Ectodermal cell (in vitro differentiated cells): Measurements from ENCODE around the gene MAPRE2. TPM values are rescaled to one million over a fixed set of nuclear protein-coding genes. Genes with fewer than 3 reads are reported as not detected.

Experiments
- H3K27ac ChIP-seq: 2 replicates; pipeline ENCODE4 v1.7.0; 2013; ENCODE audit warnings: mild to moderate bottlenecking, low read depth, low read length; ENCODE audit not compliant: insufficient read depth, poor library complexity, severe bottlenecking
- H3K27me3 ChIP-seq: 2 replicates; pipeline ENCODE4 v1.7.0; 2013; ENCODE audit warnings: mild to moderate bottlenecking, low read length; ENCODE audit not compliant: insufficient read depth, control insufficient read depth, poor library complexity, severe bottlenecking
- H3K36me3 ChIP-seq: one replicate; pipeline ENCODE4 v1.7.0; 2013; ENCODE audit warnings: low read length; ENCODE audit not compliant: control insufficient read depth, insufficient read depth
- H3K4me1 ChIP-seq: one replicate; pipeline ENCODE4 v1.7.0; 2013; ENCODE audit warnings: low read length; ENCODE audit not compliant: control insufficient read depth, insufficient read depth
- H3K4me3 ChIP-seq: 2 replicates; pipeline ENCODE4 v1.7.0; 2013; ENCODE audit warnings: low read depth, low read length, control low read depth; ENCODE audit not compliant: insufficient read depth
- H3K9me3 ChIP-seq: 2 replicates; pipeline ENCODE4 v1.7.0; 2013; ENCODE audit warnings: mild to moderate bottlenecking, low read length, moderate library complexity; ENCODE audit not compliant: control insufficient read depth
- WGBS, 2 experiments: methylation state at CpG; one replicate each; pipeline ENCODE4 v1.1.7; 2013; ENCODE audit warnings: missing lambda C conversion rate in 2 of 2; 5-methylcytosine and 5-hydroxymethylcytosine counted together
- polyA plus RNA-seq, 4 experiments: library from polyadenylated mRNA; stranded (reverse); fragments of 50-300 nt; gene quantifications; one replicate each; pipeline ENCODE4 v1.2.3, GENCODE V29; 2013

Gene MAPRE2
- 38.4 TPM for polyA plus RNA-seq (2013, experiment 1 of 4)
- polyA plus RNA-seq (2013, experiment 2 of 4): 34.6 TPM
- 26.7 TPM for polyA plus RNA-seq (2013, experiment 3 of 4)
- 30.0 TPM for polyA plus RNA-seq (2013, experiment 4 of 4)

GRCh38 chr18:35040988-35041814, at the start of gene MAPRE2:
Gene MAPRE2, plus strand, starts transcription at chr18:35041413. Its CDS starts 127 bp downstream, at chr18:35041540.
- Histone ChIP-seq H3K27me3 (no peaks in the 10 kb centered on the region), H3K4me1 (peaks cover 12% of the 10 kb centered on the region), H3K9me3 (no peaks in the 10 kb centered on the region), H3K4me3 (peak within 1 kb of the TSS; percentile 84), H3K36me3 (no peaks in the 10 kb centered on the region), H3K27ac (peak within 1 kb of the TSS; percentile 88)
- 0% methylated on average over 54 of the region's 54 CpGs for WGBS, 2 experiments

- H3K4me1 ChIP-seq: no peaks in the 10 kb centered on the region
- no peak overlapping the region for H3K4me3 ChIP-seq
- WGBS, 2 experiments: 92 to 96% methylated on average over 2 to 3 of the region's 3 CpGs
- H3K9me3 ChIP-seq: no peaks in the 10 kb centered on the region
- no peak overlapping the region for H3K27ac ChIP-seq
- H3K27me3 ChIP-seq: no peaks in the 10 kb centered on the region
- no peaks in the 10 kb centered on the region for H3K36me3 ChIP-seq
These were observed 49.7 kb upstream of the MAPRE2 start for GRCh38 chr18:34991561-34991960.

GRCh38 chr18:34993289-34993688, 47.9 kb upstream of the MAPRE2 start:
- no peaks in the 10 kb centered on the region for H3K4me1 ChIP-seq
- WGBS, 2 experiments: 83 to 89% methylated on average over 2 of the region's 2 CpGs

GRCh38 chr18:34995746-34996145, 45.5 kb upstream of the MAPRE2 start:
- WGBS, 2 experiments: 94 to 97% methylated on average over 5 of the region's 5 CpGs
- Histone ChIP-seq H3K27me3 (no peaks in the 10 kb centered on the region), H3K4me1 (peaks cover 2% of the 10 kb centered on the region), H3K36me3 (no peaks in the 10 kb centered on the region), H3K27ac (no peak overlapping the region), H3K9me3 (no peaks in the 10 kb centered on the region), H3K4me3 (no peak overlapping the region)

More at GRCh38 chr18:34993289-34993688, 47.9 kb upstream of the MAPRE2 start:
- Histone ChIP-seq H3K27ac (no peak overlapping the region), H3K9me3 (no peaks in the 10 kb centered on the region), H3K36me3 (no peaks in the 10 kb centered on the region), H3K27me3 (no peaks in the 10 kb centered on the region), H3K4me3 (no peak overlapping the region)

- no peaks in the 10 kb centered on the region for H3K9me3 ChIP-seq
- H3K27me3 ChIP-seq: no peaks in the 10 kb centered on the region
- H3K27ac ChIP-seq: no peak overlapping the region
- 94% methylated on average over 3 to 4 of the region's 4 CpGs for WGBS, 2 experiments
- peaks cover 2% of the 10 kb centered on the region for H3K4me1 ChIP-seq
- no peak overlapping the region for H3K4me3 ChIP-seq
- H3K36me3 ChIP-seq: no peaks in the 10 kb centered on the region
These were observed 42.6 kb upstream of the MAPRE2 start for GRCh38 chr18:34998661-34999060.

- 54 to 56% methylated on average over 4 of the region's 4 CpGs for WGBS, 2 experiments
These were observed 41.4 kb upstream of the MAPRE2 start for GRCh38 chr18:34999756-35000289.

GRCh38 chr18:35000457-35000856, 40.8 kb upstream of the MAPRE2 start:
- no peak overlapping the region for H3K4me3 ChIP-seq
- no peaks in the 10 kb centered on the region for H3K36me3 ChIP-seq
- no peaks in the 10 kb centered on the region for H3K9me3 ChIP-seq
- H3K27me3 ChIP-seq: no peaks in the 10 kb centered on the region
- no peak overlapping the region for H3K27ac ChIP-seq
- WGBS, 2 experiments: 85 to 88% methylated on average over 3 of the region's 3 CpGs
- H3K4me1 ChIP-seq: peaks cover 2% of the 10 kb centered on the region

More at GRCh38 chr18:34999756-35000289, 41.4 kb upstream of the MAPRE2 start:
- Histone ChIP-seq H3K4me1 (peaks cover 2% of the 10 kb centered on the region), H3K9me3 (no peaks in the 10 kb centered on the region), H3K36me3 (no peaks in the 10 kb centered on the region), H3K27ac (no peak overlapping the region), H3K4me3 (no peak overlapping the region), H3K27me3 (no peaks in the 10 kb centered on the region)

- Histone ChIP-seq H3K27ac (no peak overlapping the region), H3K4me3 (no peak overlapping the region), H3K9me3 (no peaks in the 10 kb centered on the region), H3K4me1 (peaks cover 2% of the 10 kb centered on the region), H3K27me3 (no peaks in the 10 kb centered on the region), H3K36me3 (no peaks in the 10 kb centered on the region)
- 94 to 100% methylated on average over 1 to 2 of the region's 2 CpGs for WGBS, 2 experiments
These were observed 39.1 kb upstream of the MAPRE2 start for GRCh38 chr18:35002120-35002519.

GRCh38 chr18:35005963-35006577, 35.1 kb upstream of the MAPRE2 start:
- Histone ChIP-seq H3K27me3 (no peaks in the 10 kb centered on the region), H3K4me1 (no peaks in the 10 kb centered on the region), H3K9me3 (no peaks in the 10 kb centered on the region), H3K27ac (no peak overlapping the region), H3K4me3 (no peak overlapping the region), H3K36me3 (no peaks in the 10 kb centered on the region)
- 69 to 72% methylated on average over 6 of the region's 7 CpGs for WGBS, 2 experiments

GRCh38 chr18:35010156-35010555, 31.1 kb upstream of the MAPRE2 start:
- Histone ChIP-seq H3K36me3 (no peaks in the 10 kb centered on the region), H3K27ac (no peak overlapping the region), H3K9me3 (no peaks in the 10 kb centered on the region), H3K4me1 (no peaks in the 10 kb centered on the region), H3K4me3 (no peak overlapping the region), H3K27me3 (no peaks in the 10 kb centered on the region)
- 84 to 94% methylated on average over 1 of the region's 1 CpG for WGBS, 2 experiments
